Activated B cell treated with CpG ODN at 0.5 μM for 24 hours (primary cell): ENCODE measurements around the gene GSAP. TPM values are rescaled to one million over a fixed set of nuclear protein-coding genes. Genes with fewer than 3 reads are reported as not detected.
A peak's percentile ranks its signal among the peaks of the same experiment; 100 is the strongest.
"Not testable (repeated sequence)": the region's sequence is repeated elsewhere in the genome, so short reads cannot be mapped to it uniquely, and the experiment has no call there.

ENCODE experiments used
- ATAC-seq: fragments of 200-7000 bp; cut with Tn5 transposase; one replicate; pipeline ENCODE4 v1.10.0; 2021; ENCODE audit warnings: low read depth, mild to moderate bottlenecking, moderate library complexity
- CTCF ChIA-PET: fragments of 350-600 bp; sonication (Branson Sonifier 250); formaldehyde crosslinking; loops from one replicate; lab custom pipeline; 2021; ENCODE audit warnings: antibody characterized with exemption; lab: Charles Lee
- POLR2A ChIA-PET: fragments of 350-600 bp; sonication (Branson Sonifier 250); formaldehyde crosslinking; loops from one replicate; lab custom pipeline; 2021; ENCODE audit warnings: antibody characterized with exemption; lab: Charles Lee
- DNase-seq: peaks from one replicate; pipeline ENCODE4 v3.0.0; 2022
- H3K27ac Mint-ChIP-seq: one replicate; pipeline ENCODE4 v1.8.0; 2020; ENCODE audit warnings: mixed read lengths
- H3K27me3 Mint-ChIP-seq: one replicate; pipeline ENCODE4 v1.8.0; 2021; ENCODE audit warnings: mixed read lengths
- H3K36me3 Mint-ChIP-seq: one replicate; pipeline ENCODE4 v1.8.0; 2021; ENCODE audit warnings: low read depth, mixed read lengths
- H3K4me1 Mint-ChIP-seq: one replicate; pipeline ENCODE4 v1.8.0; 2021; ENCODE audit warnings: mixed read lengths
- H3K4me3 Mint-ChIP-seq: one replicate; pipeline ENCODE4 v1.8.0; 2020; ENCODE audit warnings: mild to moderate bottlenecking, mixed read lengths
- H3K9me3 Mint-ChIP-seq: one replicate; pipeline ENCODE4 v1.8.0; 2020; ENCODE audit warnings: mixed read lengths
- intact Hi-C: fragments of 100-400 bp; cut with micrococcal nuclease; formaldehyde crosslinking; loops from one replicate; pipeline ENCODE4 v1.15.1; 2024
- total RNA-seq: library from RNA; stranded (reverse); gene quantifications from 2 replicates; pipeline ENCODE4 v1.2.3, GENCODE V29; 2022
- TF ChIP-seq, protein P1 (sequence below): fragments of 200-600 bp; IDR thresholded peaks from one replicate; pipeline ENCODE4 v1.8.0; 2022; ENCODE audit warnings: antibody characterized with exemption, mild to moderate bottlenecking

Gene GSAP, protein sequence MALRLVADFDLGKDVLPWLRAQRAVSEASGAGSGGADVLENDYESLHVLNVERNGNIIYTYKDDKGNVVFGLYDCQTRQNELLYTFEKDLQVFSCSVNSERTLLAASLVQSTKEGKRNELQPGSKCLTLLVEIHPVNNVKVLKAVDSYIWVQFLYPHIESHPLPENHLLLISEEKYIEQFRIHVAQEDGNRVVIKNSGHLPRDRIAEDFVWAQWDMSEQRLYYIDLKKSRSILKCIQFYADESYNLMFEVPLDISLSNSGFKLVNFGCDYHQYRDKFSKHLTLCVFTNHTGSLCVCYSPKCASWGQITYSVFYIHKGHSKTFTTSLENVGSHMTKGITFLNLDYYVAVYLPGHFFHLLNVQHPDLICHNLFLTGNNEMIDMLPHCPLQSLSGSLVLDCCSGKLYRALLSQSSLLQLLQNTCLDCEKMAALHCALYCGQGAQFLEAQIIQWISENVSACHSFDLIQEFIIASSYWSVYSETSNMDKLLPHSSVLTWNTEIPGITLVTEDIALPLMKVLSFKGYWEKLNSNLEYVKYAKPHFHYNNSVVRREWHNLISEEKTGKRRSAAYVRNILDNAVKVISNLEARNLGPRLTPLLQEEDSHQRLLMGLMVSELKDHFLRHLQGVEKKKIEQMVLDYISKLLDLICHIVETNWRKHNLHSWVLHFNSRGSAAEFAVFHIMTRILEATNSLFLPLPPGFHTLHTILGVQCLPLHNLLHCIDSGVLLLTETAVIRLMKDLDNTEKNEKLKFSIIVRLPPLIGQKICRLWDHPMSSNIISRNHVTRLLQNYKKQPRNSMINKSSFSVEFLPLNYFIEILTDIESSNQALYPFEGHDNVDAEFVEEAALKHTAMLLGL
- total RNA-seq: 73.9 and 91.2 TPM in 2 replicates

DNA sequence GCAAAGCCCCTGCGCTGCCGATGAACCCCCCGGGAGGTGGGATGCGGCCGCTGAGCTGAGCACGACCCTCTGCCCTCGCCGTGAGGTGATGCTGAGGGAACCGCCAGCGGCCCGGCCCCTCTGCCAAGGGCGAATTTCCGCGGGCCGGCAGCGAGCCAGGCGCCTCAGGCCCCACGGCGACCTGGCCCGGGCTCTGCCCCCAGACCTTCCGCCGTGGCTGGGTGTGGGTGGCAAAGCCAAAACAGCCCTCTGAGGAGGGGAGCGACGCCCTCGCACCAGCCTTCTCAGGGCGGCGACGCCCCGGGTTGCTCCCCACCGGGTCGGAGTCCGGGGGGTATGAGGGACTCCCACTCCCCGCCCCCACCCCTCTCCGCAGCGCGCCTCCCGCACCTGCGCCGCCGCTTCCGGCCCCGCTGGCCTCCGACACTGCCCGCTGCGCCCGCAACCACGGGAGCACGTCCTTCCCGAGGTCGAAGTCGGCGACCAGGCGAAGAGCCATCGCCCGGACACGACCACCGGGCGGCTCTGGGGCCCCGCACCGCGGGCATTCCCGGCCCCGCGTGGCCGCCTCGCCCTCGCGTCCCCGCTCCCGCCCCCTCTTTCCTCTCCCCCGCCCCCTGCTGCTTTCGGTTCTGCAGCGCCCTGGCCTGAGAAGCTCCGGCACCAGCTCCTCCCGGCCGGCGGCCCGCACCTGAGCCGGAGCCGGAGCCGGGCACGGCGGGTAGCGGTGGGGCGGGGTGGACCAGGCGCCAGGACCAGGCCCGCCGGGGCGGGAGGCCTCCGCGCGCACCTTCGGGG, at the start of gene GSAP:
GSAP (minus strand) TSS at position 527 of the 798 bp plus-strand sequence; CDS start at position 499, 28 bp downstream.
- no peaks in the 10 kb centered on the region for H3K9me3 Mint-ChIP-seq
- no peaks in the 10 kb centered on the region for H3K27me3 Mint-ChIP-seq
- POLR2A ChIA-PET: interaction anchor here (0.5 to 6.0 kb wide), 53 partner anchors 11 to 1057 kb away, joined by 3 to 144 read pairs (median 5); partner anchors contain the start of genes PHTF2, PTPN12, RSBN1L and TMEM60
- peaks cover 68% of the 10 kb centered on the region for H3K4me1 Mint-ChIP-seq
- H3K4me3 Mint-ChIP-seq: peak within 1 kb of the TSS; percentile 85
- DNase-seq: peak; percentile 69
- peaks cover 4% of the 10 kb centered on the region for H3K36me3 Mint-ChIP-seq
- peak; percentile 67 for ATAC-seq
- CTCF ChIA-PET: interaction anchor here (0.9 to 2.3 kb wide), 2 partner anchors 10 to 49 kb away, joined by 3 to 6 read pairs; no protein-coding TSS in a partner anchor
- TF ChIP-seq, protein P1, sequence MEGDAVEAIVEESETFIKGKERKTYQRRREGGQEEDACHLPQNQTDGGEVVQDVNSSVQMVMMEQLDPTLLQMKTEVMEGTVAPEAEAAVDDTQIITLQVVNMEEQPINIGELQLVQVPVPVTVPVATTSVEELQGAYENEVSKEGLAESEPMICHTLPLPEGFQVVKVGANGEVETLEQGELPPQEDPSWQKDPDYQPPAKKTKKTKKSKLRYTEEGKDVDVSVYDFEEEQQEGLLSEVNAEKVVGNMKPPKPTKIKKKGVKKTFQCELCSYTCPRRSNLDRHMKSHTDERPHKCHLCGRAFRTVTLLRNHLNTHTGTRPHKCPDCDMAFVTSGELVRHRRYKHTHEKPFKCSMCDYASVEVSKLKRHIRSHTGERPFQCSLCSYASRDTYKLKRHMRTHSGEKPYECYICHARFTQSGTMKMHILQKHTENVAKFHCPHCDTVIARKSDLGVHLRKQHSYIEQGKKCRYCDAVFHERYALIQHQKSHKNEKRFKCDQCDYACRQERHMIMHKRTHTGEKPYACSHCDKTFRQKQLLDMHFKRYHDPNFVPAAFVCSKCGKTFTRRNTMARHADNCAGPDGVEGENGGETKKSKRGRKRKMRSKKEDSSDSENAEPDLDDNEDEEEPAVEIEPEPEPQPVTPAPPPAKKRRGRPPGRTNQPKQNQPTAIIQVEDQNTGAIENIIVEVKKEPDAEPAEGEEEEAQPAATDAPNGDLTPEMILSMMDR: no peak
- H3K27ac Mint-ChIP-seq: peak within 1 kb of the TSS; percentile 94
- intact Hi-C loops: loop anchor here (1.0 to 5.0 kb wide), 8 partner anchors 15 to 491 kb away; partner anchors contain the start of genes PHTF2, RSBN1L and TMEM60

DNA sequence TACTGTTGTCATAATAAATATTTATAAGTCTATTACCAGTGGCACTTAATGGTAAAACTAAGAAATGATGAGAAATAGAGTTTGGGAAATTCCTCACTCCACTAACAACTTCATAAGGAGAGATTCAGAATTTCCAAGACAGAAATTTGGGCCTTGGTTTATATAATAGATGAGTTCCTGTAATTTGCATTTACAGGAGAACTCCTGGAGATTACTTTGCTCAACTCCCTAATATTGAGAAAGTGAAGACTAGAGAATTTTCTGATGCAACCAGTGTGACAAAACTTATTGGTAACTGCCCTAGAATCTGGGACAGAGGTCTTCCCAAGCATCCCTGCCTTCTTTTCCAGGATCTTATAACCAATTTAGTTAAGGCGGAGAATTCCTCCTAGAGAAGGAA, 49.1 kb upstream of the GSAP start:
- ATAC-seq (no peak), DNase-seq (no peak)
- Mint-ChIP-seq H3K9me3 (no peaks in the 10 kb centered on the region), H3K27ac (no peak overlapping the region), H3K4me3 (no peak overlapping the region), H3K4me1 (peaks cover 32% of the 10 kb centered on the region), H3K36me3 (no peaks in the 10 kb centered on the region), H3K27me3 (no peaks in the 10 kb centered on the region)
- ChIA-PET CTCF (no interaction called here), POLR2A (no interaction called here)
- TF ChIP-seq, protein P1: no peak
- intact Hi-C loops: no loop called here

DNA sequence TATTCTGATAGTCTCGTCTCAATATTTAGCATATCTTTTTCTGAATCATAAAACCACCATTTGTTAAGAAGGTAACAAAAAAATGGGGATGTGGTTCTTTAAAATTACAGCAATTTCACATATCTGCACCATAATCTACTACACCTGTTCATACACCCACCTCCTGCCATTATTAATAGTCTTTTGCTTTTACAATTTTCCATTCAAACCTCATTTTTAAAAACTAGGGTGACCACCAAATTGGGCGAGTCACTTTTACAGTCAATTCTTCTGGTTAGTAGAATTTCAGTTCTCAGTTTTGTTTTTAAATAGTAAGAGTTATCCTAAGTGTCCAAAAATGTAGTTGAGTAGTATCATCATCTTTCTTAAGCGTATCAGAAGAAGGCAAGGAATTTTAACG, 48.4 kb upstream of the GSAP start:
- TF ChIP-seq, protein P1: no peak
- ATAC-seq (no peak), DNase-seq (no peak)
- Mint-ChIP-seq H3K4me3 (no peak overlapping the region), H3K9me3 (no peaks in the 10 kb centered on the region), H3K4me1 (peaks cover 32% of the 10 kb centered on the region), H3K27ac (peak overlapping the region; percentile 70), H3K36me3 (no peaks in the 10 kb centered on the region), H3K27me3 (no peaks in the 10 kb centered on the region)
- intact Hi-C loops: loop anchor here (5.0 kb wide), 1 partner anchor 37 kb away; no protein-coding TSS in a partner anchor
- CTCF ChIA-PET: no interaction called here
- POLR2A ChIA-PET: no interaction called here

DNA sequence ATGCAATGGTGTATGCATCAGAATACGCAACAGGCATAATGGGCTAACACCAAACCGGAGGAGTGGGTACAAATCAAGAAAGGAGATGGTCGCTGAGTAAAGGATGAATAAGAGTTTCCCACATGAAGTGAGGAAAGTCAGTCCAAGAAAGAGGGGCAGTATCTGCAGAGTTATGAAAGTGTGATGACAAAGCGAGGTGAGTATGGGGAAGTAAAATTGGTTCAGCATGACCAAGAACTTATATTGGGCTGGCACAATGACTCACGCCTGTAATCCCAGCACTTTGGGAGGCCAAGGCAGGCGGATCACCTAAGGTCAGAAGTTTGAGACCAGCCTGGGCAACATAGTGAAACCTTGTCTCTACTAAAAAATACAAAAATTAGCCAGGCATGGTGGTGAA, 47.5 kb upstream of the GSAP start:
- peak; percentile 91 for ATAC-seq
- POLR2A ChIA-PET: interaction anchor here (0.6 kb wide), 1 partner anchor 47 kb away, joined by 3 read pairs; the partner anchor contains the start of gene GSAP
- DNase-seq, H3K27me3 Mint-ChIP-seq, H3K4me3 Mint-ChIP-seq, CTCF ChIA-PET, H3K27ac Mint-ChIP-seq, H3K9me3 Mint-ChIP-seq, H3K36me3 Mint-ChIP-seq: not testable (repeated sequence)
- H3K4me1 Mint-ChIP-seq: peaks cover 32% of the 10 kb centered on the region
- intact Hi-C loops: loop anchor here (1.0 to 5.0 kb wide), 3 partner anchors 36 to 73 kb away; no protein-coding TSS in a partner anchor

DNA sequence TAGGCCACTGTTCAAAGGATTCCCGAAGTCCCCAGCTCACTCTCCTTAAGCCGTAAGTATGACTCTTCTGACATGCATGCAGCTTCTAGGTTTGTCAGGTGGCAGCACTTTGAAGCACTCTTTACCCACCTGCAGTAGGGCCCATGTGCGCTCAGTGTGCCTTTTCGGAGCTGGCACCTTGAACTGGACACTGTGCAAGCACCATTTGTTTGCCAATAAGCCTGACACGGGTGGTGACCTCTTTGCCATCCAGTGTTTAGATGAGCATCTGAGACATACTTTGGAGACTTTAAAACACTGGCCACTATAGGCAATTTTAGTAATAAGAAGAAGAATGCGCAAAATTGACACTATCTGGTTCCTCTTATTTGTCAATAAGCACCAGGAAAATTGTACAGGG, 45.7 kb upstream of the GSAP start:
- POLR2A ChIA-PET: no interaction called here
- Mint-ChIP-seq H3K27ac (no peak overlapping the region), H3K27me3 (no peaks in the 10 kb centered on the region), H3K4me1 (peaks cover 25% of the 10 kb centered on the region), H3K4me3 (no peak overlapping the region), H3K36me3 (no peaks in the 10 kb centered on the region), H3K9me3 (no peaks in the 10 kb centered on the region)
- no peak for ATAC-seq
- intact Hi-C loops: loop anchor here (5.0 kb wide), 1 partner anchor 35 kb away; no protein-coding TSS in a partner anchor
- TF ChIP-seq, protein P1: no peak
- CTCF ChIA-PET: no interaction called here
- DNase-seq: no peak
